ENCODE data around the gene LIMCH1. TPM values are rescaled to one million over a fixed set of nuclear protein-coding genes. Genes with fewer than 3 reads are reported as not detected.

LIMCH1 gene
- total RNA-seq, 2 experiments from 2014 or later, result not detected

GRCh38 chr4:41554905-41555304 lies 16.9 kb downstream of the LIMCH1 start:
- TF ChIP-seq CTCF (conservative IDR thresholded peaks at IDR 0.05; ENCODE audit: low read length) (no peak), EZH2phosphoT487 (IDR thresholded peaks at IDR 0.05; ENCODE audit: borderline replicate concordance, low read depth, low read length) (no peak)
- CTCF ChIA-PET (ENCODE audit: unreplicated experiment), result no interaction called here

DNA sequence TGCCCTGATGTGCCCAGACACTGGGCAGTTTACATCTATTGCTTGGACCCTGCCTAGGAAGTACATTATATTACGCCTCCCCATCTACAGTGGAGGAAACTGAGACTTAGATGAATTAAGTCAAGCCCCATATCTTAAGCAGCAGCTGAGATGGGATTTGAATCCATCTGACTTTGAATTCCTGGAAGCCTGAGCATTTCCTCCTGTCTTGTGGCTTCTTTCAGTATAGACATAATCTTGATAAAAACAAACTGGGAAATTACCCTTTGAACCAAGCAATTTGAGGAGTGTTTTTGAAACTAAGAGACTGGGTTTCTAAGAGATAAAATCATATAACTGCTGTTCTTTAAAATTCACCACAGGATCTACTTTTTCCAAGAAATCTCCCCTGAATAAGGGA lies 18.6 kb downstream of the LIMCH1 start:
- Histone ChIP-seq H3K27ac (ENCODE audit: low read depth, low read length, poor library complexity, severe bottlenecking) (no peak overlapping the region), H3K9me3 (ENCODE audit: low read length) (no peaks in the 10 kb centered on the region), H2AFZ (ENCODE audit: low read length) (no peak overlapping the region), H4K20me1 (ENCODE audit: insufficient read depth, low read length) (no peaks in the 10 kb centered on the region), H3K79me2 (ENCODE audit: insufficient read depth, low read depth, low read length) (no peaks in the 10 kb centered on the region), H3K4me2 (ENCODE audit: low read length) (no peak overlapping the region), H3K36me3 (ENCODE audit: insufficient read depth, low read length) (no peaks in the 10 kb centered on the region), H3K4me3 (ENCODE audit: low read depth, low read length, poor library complexity, severe bottlenecking) (no peak overlapping the region), H3K9me2 (ENCODE audit: insufficient read depth, low read length) (no peaks in the 10 kb centered on the region), H3K4me1 (ENCODE audit: insufficient read depth, low read length, poor library complexity, severe bottlenecking) (no peaks in the 10 kb centered on the region)
- BruUV-seq (replicated peaks), result no TSS peak
- no peak for DNase-seq (ENCODE audit: low spot score)
- CTCF ChIA-PET (ENCODE audit: unreplicated experiment), result no interaction called here
- intact Hi-C loops (cut with micrococcal nuclease; ENCODE audit: unreplicated experiment), result no loop called here
- TF ChIP-seq EZH2phosphoT487 (IDR thresholded peaks at IDR 0.05; ENCODE audit: borderline replicate concordance, low read depth, low read length), result no peak
- no peak for TF ChIP-seq CTCF (conservative IDR thresholded peaks at IDR 0.05; ENCODE audit: low read length)
- POLR2A ChIA-PET, result no interaction called here

More at GRCh38 chr4:41554905-41555304, 16.9 kb downstream of the LIMCH1 start:
- H3K79me2 ChIP-seq (ENCODE audit: insufficient read depth, low read depth, low read length), result no peaks in the 10 kb centered on the region
- H3K9me3 ChIP-seq (ENCODE audit: low read length), result no peaks in the 10 kb centered on the region
- H3K4me2 ChIP-seq (ENCODE audit: low read length), result no peak overlapping the region
- H3K4me3 ChIP-seq (ENCODE audit: low read depth, low read length, poor library complexity, severe bottlenecking), result no peak overlapping the region
- H4K20me1 ChIP-seq (ENCODE audit: insufficient read depth, low read length), result no peaks in the 10 kb centered on the region
- H3K4me1 ChIP-seq (ENCODE audit: insufficient read depth, low read length, poor library complexity, severe bottlenecking), result no peaks in the 10 kb centered on the region
- H2AFZ ChIP-seq (ENCODE audit: low read length), result no peak overlapping the region
- intact Hi-C loops (cut with micrococcal nuclease; ENCODE audit: unreplicated experiment), result no loop called here
- no TSS peak for BruUV-seq (replicated peaks)
- H3K36me3 ChIP-seq (ENCODE audit: insufficient read depth, low read length), result no peaks in the 10 kb centered on the region
- H3K27ac ChIP-seq (ENCODE audit: low read depth, low read length, poor library complexity, severe bottlenecking), result no peak overlapping the region
- DNase-seq (ENCODE audit: low spot score), result no peak
- H3K9me2 ChIP-seq (ENCODE audit: insufficient read depth, low read length), result no peaks in the 10 kb centered on the region
- POLR2A ChIA-PET, result no interaction called here

- BruUV-seq (replicated peaks), result no TSS peak
- no peaks in the 10 kb centered on the region for H3K9me3 ChIP-seq (ENCODE audit: low read length)
Observed at GRCh38 chr4:41559940-41560516, 22.1 kb downstream of the LIMCH1 start.

More at GRCh38 chr4:41559940-41560516, 22.1 kb downstream of the LIMCH1 start:
- Histone ChIP-seq H3K4me1 (ENCODE audit: insufficient read depth, low read length, poor library complexity, severe bottlenecking) (no peaks in the 10 kb centered on the region), H3K79me2 (ENCODE audit: insufficient read depth, low read depth, low read length) (no peaks in the 10 kb centered on the region), H2AFZ (ENCODE audit: low read length) (no peak overlapping the region), H3K4me3 (ENCODE audit: low read depth, low read length, poor library complexity, severe bottlenecking) (no peak overlapping the region), H3K4me2 (ENCODE audit: low read length) (no peak overlapping the region), H3K9me2 (ENCODE audit: insufficient read depth, low read length) (no peaks in the 10 kb centered on the region), H3K27ac (ENCODE audit: low read depth, low read length, poor library complexity, severe bottlenecking) (no peak overlapping the region), H3K36me3 (ENCODE audit: insufficient read depth, low read length) (no peaks in the 10 kb centered on the region), H4K20me1 (ENCODE audit: insufficient read depth, low read length) (no peaks in the 10 kb centered on the region)
- POLR2A ChIA-PET, result no interaction called here
- intact Hi-C loops (cut with micrococcal nuclease; ENCODE audit: unreplicated experiment), result no loop called here
- DNase-seq (ENCODE audit: low spot score), result no peak
- TF ChIP-seq EZH2phosphoT487 (IDR thresholded peaks at IDR 0.05; ENCODE audit: borderline replicate concordance, low read depth, low read length) (no peak), CTCF (conservative IDR thresholded peaks at IDR 0.05; ENCODE audit: low read length) (no peak)
- CTCF ChIA-PET (ENCODE audit: unreplicated experiment), result no interaction called here
